ENCODE measurements around the gene MICA.
"Not testable (repeated sequence)": the region's sequence is repeated elsewhere in the genome, so short reads cannot be mapped to it uniquely, and the experiment has no call there.

The MICA gene

GRCh38 chr6:31386099-31386498 is 17.3 kb upstream of the MICA start:
- no peak for DNase-seq (ENCODE audit: low read depth, low spot score)
- ChIA-PET CTCF (interaction anchor here (0.8 to 1.2 kb wide), 6 partner anchors 10 to 189 kb away, joined by 3 to 4 read pairs (median 3); no protein-coding TSS in a partner anchor), POLR2A (no interaction called here)
- TF ChIP-seq, protein P1, sequence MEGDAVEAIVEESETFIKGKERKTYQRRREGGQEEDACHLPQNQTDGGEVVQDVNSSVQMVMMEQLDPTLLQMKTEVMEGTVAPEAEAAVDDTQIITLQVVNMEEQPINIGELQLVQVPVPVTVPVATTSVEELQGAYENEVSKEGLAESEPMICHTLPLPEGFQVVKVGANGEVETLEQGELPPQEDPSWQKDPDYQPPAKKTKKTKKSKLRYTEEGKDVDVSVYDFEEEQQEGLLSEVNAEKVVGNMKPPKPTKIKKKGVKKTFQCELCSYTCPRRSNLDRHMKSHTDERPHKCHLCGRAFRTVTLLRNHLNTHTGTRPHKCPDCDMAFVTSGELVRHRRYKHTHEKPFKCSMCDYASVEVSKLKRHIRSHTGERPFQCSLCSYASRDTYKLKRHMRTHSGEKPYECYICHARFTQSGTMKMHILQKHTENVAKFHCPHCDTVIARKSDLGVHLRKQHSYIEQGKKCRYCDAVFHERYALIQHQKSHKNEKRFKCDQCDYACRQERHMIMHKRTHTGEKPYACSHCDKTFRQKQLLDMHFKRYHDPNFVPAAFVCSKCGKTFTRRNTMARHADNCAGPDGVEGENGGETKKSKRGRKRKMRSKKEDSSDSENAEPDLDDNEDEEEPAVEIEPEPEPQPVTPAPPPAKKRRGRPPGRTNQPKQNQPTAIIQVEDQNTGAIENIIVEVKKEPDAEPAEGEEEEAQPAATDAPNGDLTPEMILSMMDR (IDR thresholded peaks at IDR 0.05; ENCODE audit: insufficient read depth, low read length, missing control alignments) = no peak
- no peak overlapping the region for H3K4me3 ChIP-seq (ENCODE audit: low read depth, low read length)

GRCh38 chr6:31386977-31387376 is 16.4 kb upstream of the MICA start:
- CTCF ChIA-PET = interaction anchor here (0.8 to 1.5 kb wide), 4 partner anchors 9 to 191 kb away, joined by 3 to 4 read pairs (median 4); no protein-coding TSS in a partner anchor
- no peak for DNase-seq (ENCODE audit: low read depth, low spot score)
- H3K4me3 ChIP-seq (ENCODE audit: low read depth, low read length) = no peak overlapping the region
- TF ChIP-seq, protein P1 (IDR thresholded peaks at IDR 0.05; ENCODE audit: insufficient read depth, low read length, missing control alignments) = no peak
- POLR2A ChIA-PET = no interaction called here

GRCh38 chr6:31388916-31389801 is 14.2 kb upstream of the MICA start:
- POLR2A ChIA-PET; DNase-seq (ENCODE audit: low read depth, low spot score); H3K4me3 ChIP-seq (ENCODE audit: low read depth, low read length); CTCF ChIA-PET: not testable (repeated sequence)

GRCh38 chr6:31389802-31390132 is 13.6 kb upstream of the MICA start:
- DNase-seq (ENCODE audit: low read depth, low spot score); POLR2A ChIA-PET; H3K4me3 ChIP-seq (ENCODE audit: low read depth, low read length): not testable (repeated sequence)
- CTCF ChIA-PET = interaction anchor here (1.1 to 2.0 kb wide), 2 partner anchors 10 to 23 kb away, joined by 4 read pairs; no protein-coding TSS in a partner anchor

GRCh38 chr6:31393932-31394331 is 9.5 kb upstream of the MICA start:
- POLR2A ChIA-PET = no interaction called here
- CTCF ChIA-PET = interaction anchor here (0.8 to 4.8 kb wide), 8 partner anchors 13 to 99 kb away, joined by 3 to 23 read pairs (median 5); no protein-coding TSS in a partner anchor

DNA sequence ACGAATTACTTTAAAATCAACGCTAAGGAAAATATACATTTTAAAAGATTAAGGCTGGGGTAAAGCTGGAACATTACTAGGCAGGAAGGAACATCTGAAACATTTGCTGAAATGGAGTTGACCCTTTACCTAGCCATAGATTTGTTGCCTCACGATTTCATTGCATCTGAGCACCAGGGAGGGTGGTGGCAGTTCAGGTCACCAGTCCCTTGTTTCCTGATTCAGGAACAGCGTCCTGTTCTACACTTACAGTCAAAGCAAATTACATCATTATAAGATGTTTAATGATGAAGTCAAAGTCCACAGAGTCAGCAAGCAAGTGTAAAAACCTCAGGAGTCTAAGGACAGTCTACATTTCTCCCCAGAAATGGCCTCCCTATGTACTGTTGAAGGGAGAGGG is 9.0 kb upstream of the MICA start:
- H3K4me3 ChIP-seq (ENCODE audit: low read depth, low read length) = no peak overlapping the region
- DNase-seq (ENCODE audit: low read depth, low spot score) = no peak
- TF ChIP-seq, protein P1 (IDR thresholded peaks at IDR 0.05; ENCODE audit: insufficient read depth, low read length, missing control alignments) = no peak
- ChIA-PET CTCF (interaction anchor here (0.6 to 4.8 kb wide), 12 partner anchors 12 to 204 kb away, joined by 3 to 23 read pairs (median 4); no protein-coding TSS in a partner anchor), POLR2A (no interaction called here)

More at GRCh38 chr6:31393932-31394331, 9.5 kb upstream of the MICA start:
- no peak for DNase-seq (ENCODE audit: low read depth, low spot score)
- TF ChIP-seq, protein P1 (IDR thresholded peaks at IDR 0.05; ENCODE audit: insufficient read depth, low read length, missing control alignments) = no peak
- H3K4me3 ChIP-seq (ENCODE audit: low read depth, low read length) = no peak overlapping the region

DNA sequence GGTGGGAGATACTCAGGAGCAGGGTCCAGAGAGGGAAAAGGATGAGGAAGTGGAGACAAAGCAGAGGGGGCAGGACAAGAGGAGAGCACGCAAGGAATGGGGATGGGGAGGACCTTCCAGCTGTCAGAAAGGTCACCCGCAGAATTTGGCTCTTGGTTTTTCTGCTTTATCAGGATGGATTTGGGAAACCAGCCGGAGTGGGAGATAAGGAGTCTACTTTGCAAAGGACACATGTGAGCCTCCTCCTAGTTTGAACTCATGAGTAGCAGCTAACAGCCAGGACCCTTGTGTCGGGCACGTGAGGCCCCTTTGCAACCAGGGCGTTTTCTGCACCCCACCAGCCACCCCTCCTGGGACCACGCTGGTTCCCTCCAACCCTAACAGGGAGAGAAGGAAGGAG is 7.6 kb upstream of the MICA start:
- ChIA-PET POLR2A (no interaction called here), CTCF (interaction anchor here (0.6 to 4.8 kb wide), 10 partner anchors 9 to 204 kb away, joined by 3 to 23 read pairs (median 4); no protein-coding TSS in a partner anchor)

More for the DNA sequence above, 7.6 kb upstream of the MICA start:
- DNase-seq (ENCODE audit: low read depth, low spot score) = no peak
- TF ChIP-seq, protein P1 (IDR thresholded peaks at IDR 0.05; ENCODE audit: insufficient read depth, low read length, missing control alignments) = no peak
- H3K4me3 ChIP-seq (ENCODE audit: low read depth, low read length) = no peak overlapping the region
